NCI-H1417 treated with DMSO at 0.1 percent for 48 hours (cell line): ENCODE measurements around the gene PUS3.
"Not testable (repeated sequence)": the region's sequence is repeated elsewhere in the genome, so short reads cannot be mapped to it uniquely, and the experiment has no call there.

ENCODE experiments used
- DNase-seq: peaks from one replicate; lab custom pipeline; 2025; lab: John Stamatoyannopoulos, UW

Gene PUS3

GRCh38 chr11:125918140-125918840 lies 15.3 kb upstream of the PUS3 start:
- DNase-seq = no peak

- DNase-seq = no peak
Measured at GRCh38 chr11:125916683-125917347, 13.8 kb upstream of the PUS3 start.

GRCh38 chr11:125914601-125915000 lies 11.6 kb upstream of the PUS3 start:
- not testable (repeated sequence) for DNase-seq

GRCh38 chr11:125910226-125910849 lies 7.3 kb upstream of the PUS3 start:
- DNase-seq = no peak

GRCh38 chr11:125904678-125905077 lies 1.7 kb upstream of the PUS3 start:
- no peak for DNase-seq

GRCh38 chr11:125903711-125904659 lies 979 bp upstream of the PUS3 start, which contains the start of gene DDX25:
DDX25 (plus strand) TSS chr11:125904508; CDS start chr11:125904518, 10 bp downstream.
- peak; percentile 32 for DNase-seq

GRCh38 chr11:125902277-125902926 lies 604 bp downstream of the PUS3 start:
- DNase-seq = no peak

GRCh38 chr11:125901872-125902271 lies 1.1 kb downstream of the PUS3 start:
- DNase-seq = no peak

GRCh38 chr11:125892994-125893393 lies 10.0 kb downstream of the PUS3 start:
- no peak for DNase-seq

- DNase-seq = no peak
Measured at GRCh38 chr11:125892071-125892470, 10.9 kb downstream of the PUS3 start.

- DNase-seq = no peak
Measured at GRCh38 chr11:125890447-125891100, 12.4 kb downstream of the PUS3 start.

- DNase-seq = peak; percentile 97
Measured at GRCh38 chr11:125887373-125888324, 15.4 kb downstream of the PUS3 start, which contains the start of gene HYLS1. HYLS1 (plus strand) TSS chr11:125887668; CDS start chr11:125899369, 11,701 bp downstream.

GRCh38 chr11:125886997-125887372 lies 16.0 kb downstream of the PUS3 start:
- peak; percentile 62 for DNase-seq

- DNase-seq = no peak
Measured at GRCh38 chr11:125883375-125883774, 19.6 kb downstream of the PUS3 start.

- no peak for DNase-seq
Measured at GRCh38 chr11:125881291-125881690, 21.7 kb downstream of the PUS3 start.

GRCh38 chr11:125874556-125875124 lies 28.4 kb downstream of the PUS3 start:
- peak; percentile 16 for DNase-seq

GRCh38 chr11:125873881-125874555 lies 29.0 kb downstream of the PUS3 start:
- no peak for DNase-seq

- no peak for DNase-seq
Measured at GRCh38 chr11:125872138-125872491, 30.9 kb downstream of the PUS3 start.
